ENCODE measurements around the gene SDR42E1. TPM values are rescaled to one million over a fixed set of nuclear protein-coding genes. Genes with fewer than 3 reads are reported as not detected.
A peak's percentile ranks its signal among the peaks of the same experiment; 100 is the strongest.

The SDR42E1 gene
- total RNA-seq, 2 donors from 2014 or later: 8.5 to 9.1 TPM

- no peak for DNase-seq
- no peak overlapping the region for H3K27ac ChIP-seq
- no peak overlapping the region for H3K4me3 ChIP-seq
- intact Hi-C loops (cut with DNase I): no loop called here
- no peaks in the 10 kb centered on the region for H3K4me1 ChIP-seq
- H3K27me3 ChIP-seq: no peaks in the 10 kb centered on the region
- no peaks in the 10 kb centered on the region for H3K9me3 ChIP-seq
- no peaks in the 10 kb centered on the region for H3K36me3 ChIP-seq
- no peak for TF ChIP-seq CTCF (IDR thresholded peaks at IDR 0.05)
- H3K9ac ChIP-seq (ENCODE audit: low read depth in 2 of 2, low read length in 2 of 2): peak overlapping the region in 1 of 2 donors; percentile 43
Observed at GRCh38 chr16:82049484-82049883, 38.2 kb upstream of the SDR42E1 start.

GRCh38 chr16:82047787-82048186 is 36.5 kb upstream of the SDR42E1 start:
- intact Hi-C loops (cut with DNase I): no loop called here
- no peak for DNase-seq
- Histone ChIP-seq H3K4me3 (no peak overlapping the region), H3K9ac (ENCODE audit: low read depth in 2 of 2, low read length in 2 of 2) (no peak overlapping the region), H3K27me3 (no peaks in the 10 kb centered on the region), H3K27ac (no peak overlapping the region), H3K36me3 (no peaks in the 10 kb centered on the region), H3K4me1 (no peaks in the 10 kb centered on the region), H3K9me3 (no peaks in the 10 kb centered on the region)
- TF ChIP-seq CTCF (IDR thresholded peaks at IDR 0.05): no peak

- no peak overlapping the region for H3K9ac ChIP-seq (ENCODE audit: low read depth in 2 of 2, low read length in 2 of 2)
- no peaks in the 10 kb centered on the region for H3K27me3 ChIP-seq
- no peak for DNase-seq
- no peak overlapping the region for H3K27ac ChIP-seq
- TF ChIP-seq CTCF (IDR thresholded peaks at IDR 0.05): no peak
- intact Hi-C loops (cut with DNase I): no loop called here
- no peaks in the 10 kb centered on the region for H3K36me3 ChIP-seq
- no peaks in the 10 kb centered on the region for H3K4me1 ChIP-seq
- no peaks in the 10 kb centered on the region for H3K9me3 ChIP-seq
- no peak overlapping the region for H3K4me3 ChIP-seq
Observed at GRCh38 chr16:82047374-82047773, 36.1 kb upstream of the SDR42E1 start.

- H3K4me1 ChIP-seq: no peaks in the 10 kb centered on the region
- no peak for TF ChIP-seq CTCF (IDR thresholded peaks at IDR 0.05)
- no peaks in the 10 kb centered on the region for H3K27me3 ChIP-seq
- intact Hi-C loops (cut with DNase I): no loop called here
- H3K27ac ChIP-seq: no peak overlapping the region
- no peaks in the 10 kb centered on the region for H3K9me3 ChIP-seq
- no peaks in the 10 kb centered on the region for H3K36me3 ChIP-seq
- DNase-seq: no peak
- no peak overlapping the region for H3K4me3 ChIP-seq
- no peak overlapping the region for H3K9ac ChIP-seq (ENCODE audit: low read depth in 2 of 2, low read length in 2 of 2)
Observed at GRCh38 chr16:82046941-82047340, 35.7 kb upstream of the SDR42E1 start.

- no peak for DNase-seq
- H3K27me3 ChIP-seq: no peaks in the 10 kb centered on the region
- intact Hi-C loops (cut with DNase I): no loop called here
- no peak overlapping the region for H3K9ac ChIP-seq (ENCODE audit: low read depth in 2 of 2, low read length in 2 of 2)
- no peaks in the 10 kb centered on the region for H3K9me3 ChIP-seq
- H3K4me3 ChIP-seq: no peak overlapping the region
- H3K4me1 ChIP-seq: no peaks in the 10 kb centered on the region
- H3K27ac ChIP-seq: no peak overlapping the region
- no peaks in the 10 kb centered on the region for H3K36me3 ChIP-seq
- TF ChIP-seq CTCF (IDR thresholded peaks at IDR 0.05): no peak
Observed at GRCh38 chr16:82046541-82046940, 35.3 kb upstream of the SDR42E1 start.

GRCh38 chr16:82045465-82045864 is 34.2 kb upstream of the SDR42E1 start:
- H3K36me3 ChIP-seq: no peaks in the 10 kb centered on the region
- intact Hi-C loops (cut with DNase I): no loop called here
- H3K9ac ChIP-seq (ENCODE audit: low read depth in 2 of 2, low read length in 2 of 2): no peak overlapping the region
- no peaks in the 10 kb centered on the region for H3K4me1 ChIP-seq
- no peak for TF ChIP-seq CTCF (IDR thresholded peaks at IDR 0.05)
- no peak overlapping the region for H3K27ac ChIP-seq
- H3K27me3 ChIP-seq: no peaks in the 10 kb centered on the region
- DNase-seq: no peak
- no peaks in the 10 kb centered on the region for H3K9me3 ChIP-seq
- H3K4me3 ChIP-seq: no peak overlapping the region

Data from colonic mucosa (tissue), 4 donors.